Ishikawa (cell line): ENCODE measurements around the gene LRRC8C.

ENCODE experiments used
- CEBPB ChIP-seq: IDR thresholded peaks from 2 replicates; pipeline ENCODE4 v1.6.1; 2012
- CREB1 ChIP-seq: IDR thresholded peaks from 2 replicates; pipeline ENCODE4 v1.6.1; 2012; ENCODE audit warnings: low read depth
- EGR1 ChIP-seq: IDR thresholded peaks from 2 replicates; pipeline ENCODE4 v1.6.1; 2012
- EP300 ChIP-seq: IDR thresholded peaks from 2 replicates; pipeline ENCODE4 v1.6.1; 2012; ENCODE audit warnings: borderline replicate concordance
- FOXM1 ChIP-seq: IDR thresholded peaks from 2 replicates; pipeline ENCODE4 v1.6.1; 2012; ENCODE audit warnings: low read depth, borderline replicate concordance
- MAX ChIP-seq: IDR thresholded peaks from 2 replicates; pipeline ENCODE4 v1.6.1; 2012
- NFIC ChIP-seq: IDR thresholded peaks from 2 replicates; pipeline ENCODE4 v1.6.1; 2012
- RAD21 ChIP-seq: IDR thresholded peaks from 2 replicates; pipeline ENCODE4 v1.6.1; 2012; ENCODE audit warnings: low read depth
- REST ChIP-seq: IDR thresholded peaks from 2 replicates; pipeline ENCODE4 v1.6.1; 2012; ENCODE audit warnings: low read depth, mild to moderate bottlenecking
- TAF1 ChIP-seq: IDR thresholded peaks from 2 replicates; pipeline ENCODE4 v1.6.1; 2012; ENCODE audit warnings: low read depth, mild to moderate bottlenecking
- TCF12 ChIP-seq: IDR thresholded peaks from 2 replicates; pipeline ENCODE4 v1.6.1; 2012; ENCODE audit warnings: low read depth
- TEAD4 ChIP-seq: IDR thresholded peaks from 2 replicates; pipeline ENCODE4 v1.6.1; 2012
- YY1 ChIP-seq: IDR thresholded peaks from 2 replicates; pipeline ENCODE4 v1.6.1; 2012; ENCODE audit warnings: low read depth
- TF ChIP-seq, protein P1 (sequence below): IDR thresholded peaks from 2 replicates; pipeline ENCODE4 v1.6.1; 2012

- no peak for TF ChIP-seq FOXM1
- no peak for TF ChIP-seq TCF12
- no peak for TF ChIP-seq CREB1
- no peak for TF ChIP-seq RAD21
- no peak for TF ChIP-seq MAX
- no peak for TF ChIP-seq EP300
- no peak for TF ChIP-seq CEBPB
- no peak for TF ChIP-seq TAF1
- no peak for TF ChIP-seq YY1
- TF ChIP-seq, protein P1, sequence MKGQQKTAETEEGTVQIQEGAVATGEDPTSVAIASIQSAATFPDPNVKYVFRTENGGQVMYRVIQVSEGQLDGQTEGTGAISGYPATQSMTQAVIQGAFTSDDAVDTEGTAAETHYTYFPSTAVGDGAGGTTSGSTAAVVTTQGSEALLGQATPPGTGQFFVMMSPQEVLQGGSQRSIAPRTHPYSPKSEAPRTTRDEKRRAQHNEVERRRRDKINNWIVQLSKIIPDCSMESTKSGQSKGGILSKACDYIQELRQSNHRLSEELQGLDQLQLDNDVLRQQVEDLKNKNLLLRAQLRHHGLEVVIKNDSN: no peak
- no peak for TF ChIP-seq TEAD4
- TF ChIP-seq EGR1: no peak
- TF ChIP-seq REST: no peak
- no peak for TF ChIP-seq NFIC
Observed at GRCh38 chr1:89652373-89652772, 19.5 kb downstream of the LRRC8C start.
